ENCODE measurements around the gene ANKRD35.

ANKRD35 gene

GRCh38 chr1:145916745-145917144 is 31.1 kb upstream of the ANKRD35 start:
- no peaks in the 10 kb centered on the region for H3K27me3 ChIP-seq (ENCODE audit: control insufficient read depth, low read length)
- TF ChIP-seq, protein P1, sequence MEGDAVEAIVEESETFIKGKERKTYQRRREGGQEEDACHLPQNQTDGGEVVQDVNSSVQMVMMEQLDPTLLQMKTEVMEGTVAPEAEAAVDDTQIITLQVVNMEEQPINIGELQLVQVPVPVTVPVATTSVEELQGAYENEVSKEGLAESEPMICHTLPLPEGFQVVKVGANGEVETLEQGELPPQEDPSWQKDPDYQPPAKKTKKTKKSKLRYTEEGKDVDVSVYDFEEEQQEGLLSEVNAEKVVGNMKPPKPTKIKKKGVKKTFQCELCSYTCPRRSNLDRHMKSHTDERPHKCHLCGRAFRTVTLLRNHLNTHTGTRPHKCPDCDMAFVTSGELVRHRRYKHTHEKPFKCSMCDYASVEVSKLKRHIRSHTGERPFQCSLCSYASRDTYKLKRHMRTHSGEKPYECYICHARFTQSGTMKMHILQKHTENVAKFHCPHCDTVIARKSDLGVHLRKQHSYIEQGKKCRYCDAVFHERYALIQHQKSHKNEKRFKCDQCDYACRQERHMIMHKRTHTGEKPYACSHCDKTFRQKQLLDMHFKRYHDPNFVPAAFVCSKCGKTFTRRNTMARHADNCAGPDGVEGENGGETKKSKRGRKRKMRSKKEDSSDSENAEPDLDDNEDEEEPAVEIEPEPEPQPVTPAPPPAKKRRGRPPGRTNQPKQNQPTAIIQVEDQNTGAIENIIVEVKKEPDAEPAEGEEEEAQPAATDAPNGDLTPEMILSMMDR (IDR thresholded peaks at IDR 0.05; ENCODE audit: low read depth, low read length, poor library complexity, severe bottlenecking): no peak
- no peak for TF ChIP-seq EZH2phosphoT487 (IDR thresholded peaks at IDR 0.05; ENCODE audit: borderline replicate concordance, low read length)
- H3K36me3 ChIP-seq (ENCODE audit: control insufficient read depth, low read length): peaks cover 33% of the 10 kb centered on the region
- H3F3A ChIP-seq (ENCODE audit: control insufficient read depth, insufficient read depth): peaks cover 14% of the 10 kb centered on the region
- no peaks in the 10 kb centered on the region for H4K20me1 ChIP-seq (ENCODE audit: control insufficient read depth, insufficient read depth, low read depth, low read length)
- H3K4me1 ChIP-seq (ENCODE audit: control insufficient read depth, low read length): peaks cover 24% of the 10 kb centered on the region
- H3K4me2 ChIP-seq (ENCODE audit: low read length): peak overlapping the region; percentile 8; the same call in 1 of the 2 replicates
- no peaks in the 10 kb centered on the region for H3K9me3 ChIP-seq (ENCODE audit: control insufficient read depth, insufficient read depth, low read length)
- no peak overlapping the region for H3K4me3 ChIP-seq (ENCODE audit: low read length)
- H3K27ac ChIP-seq (ENCODE audit: low read depth, low read length): no peak overlapping the region
- H3K79me2 ChIP-seq (ENCODE audit: control insufficient read depth, low read length): peaks cover 15% of the 10 kb centered on the region
- no peaks in the 10 kb centered on the region for H3K9me2 ChIP-seq (replicated peaks; ENCODE audit: control insufficient read depth, low read length)

DNA sequence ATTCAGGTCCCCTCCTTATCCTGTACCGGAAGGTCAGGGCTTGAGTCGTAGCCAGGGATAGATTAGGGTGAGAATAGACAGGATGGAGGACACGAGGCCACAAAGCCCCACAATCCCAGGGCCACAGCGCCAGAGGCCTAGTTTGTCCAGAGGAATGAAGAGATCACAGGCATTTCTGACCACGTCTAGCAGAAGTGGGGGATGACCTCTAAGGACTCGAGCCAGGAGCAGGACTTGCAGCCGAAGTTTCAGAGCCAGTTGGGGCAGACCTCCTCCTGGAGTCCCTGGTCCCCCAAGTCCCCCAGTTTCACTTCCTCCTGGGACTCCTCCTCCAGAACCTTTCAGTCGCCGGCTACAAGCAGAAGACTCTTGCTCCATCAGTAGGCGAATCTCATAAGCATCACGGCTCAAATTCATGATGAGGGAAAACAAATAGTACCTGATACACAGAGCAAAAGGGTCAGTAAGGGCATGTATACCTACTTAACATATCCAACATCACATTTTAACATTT is 26.5 kb upstream of the ANKRD35 start:
- Histone ChIP-seq H3K9me3 (ENCODE audit: control insufficient read depth, insufficient read depth, low read length) (no peaks in the 10 kb centered on the region), H3K9me2 (replicated peaks; ENCODE audit: control insufficient read depth, low read length) (no peaks in the 10 kb centered on the region), H3K27ac (ENCODE audit: low read depth, low read length) (no peak overlapping the region), H3K4me2 (ENCODE audit: low read length) (no peak overlapping the region), H3F3A (ENCODE audit: control insufficient read depth, insufficient read depth) (peaks cover 10% of the 10 kb centered on the region), H4K20me1 (ENCODE audit: control insufficient read depth, insufficient read depth, low read depth, low read length) (no peaks in the 10 kb centered on the region), H3K79me2 (ENCODE audit: control insufficient read depth, low read length) (peaks cover 3% of the 10 kb centered on the region), H3K27me3 (ENCODE audit: control insufficient read depth, low read length) (no peaks in the 10 kb centered on the region), H3K36me3 (ENCODE audit: control insufficient read depth, low read length) (peaks cover 48% of the 10 kb centered on the region), H3K4me3 (ENCODE audit: low read length) (no peak overlapping the region), H3K4me1 (ENCODE audit: control insufficient read depth, low read length) (peaks cover 7% of the 10 kb centered on the region)
- TF ChIP-seq EZH2phosphoT487 (IDR thresholded peaks at IDR 0.05; ENCODE audit: borderline replicate concordance, low read length): no peak
- TF ChIP-seq, protein P1 (IDR thresholded peaks at IDR 0.05; ENCODE audit: low read depth, low read length, poor library complexity, severe bottlenecking): no peak

DNA sequence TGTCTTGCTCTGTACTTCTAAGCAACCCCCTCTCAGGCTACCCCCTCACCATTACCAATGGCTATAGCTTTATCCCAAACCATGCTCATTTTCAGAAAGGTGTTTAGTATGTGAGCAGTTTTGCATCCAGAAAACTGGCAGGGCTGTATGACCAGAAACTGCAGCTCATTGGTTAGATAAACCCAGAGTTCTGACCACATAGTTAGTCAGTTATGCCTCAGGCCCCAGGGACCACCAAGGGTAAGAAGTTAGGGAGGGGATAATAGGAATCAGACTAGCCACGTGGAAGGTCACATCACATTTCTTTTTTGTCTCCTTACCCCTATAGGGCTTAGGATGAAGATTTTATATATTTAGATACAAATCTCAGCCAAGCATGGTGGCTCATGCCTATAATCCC is 23.0 kb upstream of the ANKRD35 start:
- H3K27ac ChIP-seq (ENCODE audit: low read depth, low read length): no peak overlapping the region
- H3F3A ChIP-seq (ENCODE audit: control insufficient read depth, insufficient read depth): peaks cover 10% of the 10 kb centered on the region
- H3K9me2 ChIP-seq (replicated peaks; ENCODE audit: control insufficient read depth, low read length): no peaks in the 10 kb centered on the region
- H3K9me3 ChIP-seq (ENCODE audit: control insufficient read depth, insufficient read depth, low read length): no peaks in the 10 kb centered on the region
- no peaks in the 10 kb centered on the region for H3K4me1 ChIP-seq (ENCODE audit: control insufficient read depth, low read length)
- no peaks in the 10 kb centered on the region for H3K79me2 ChIP-seq (ENCODE audit: control insufficient read depth, low read length)
- H3K27me3 ChIP-seq (ENCODE audit: control insufficient read depth, low read length): no peaks in the 10 kb centered on the region
- H3K36me3 ChIP-seq (ENCODE audit: control insufficient read depth, low read length): peaks cover 33% of the 10 kb centered on the region
- no peak for TF ChIP-seq EZH2phosphoT487 (IDR thresholded peaks at IDR 0.05; ENCODE audit: borderline replicate concordance, low read length)
- TF ChIP-seq, protein P1 (IDR thresholded peaks at IDR 0.05; ENCODE audit: low read depth, low read length, poor library complexity, severe bottlenecking): no peak
- H3K4me3 ChIP-seq (ENCODE audit: low read length): no peak overlapping the region
- H3K4me2 ChIP-seq (ENCODE audit: low read length): no peak overlapping the region
- H4K20me1 ChIP-seq (ENCODE audit: control insufficient read depth, insufficient read depth, low read depth, low read length): no peaks in the 10 kb centered on the region
